ENCODE data around the gene RBP4.

GRCh38 chr10:93622942-93623341, 21.9 kb upstream of the RBP4 start:
- TF ChIP-seq CTCF (IDR thresholded peaks at IDR 0.05) (no peak), POLR2A (IDR thresholded peaks at IDR 0.05) (no peak)

All from adrenal gland (tissue), 5 donors.